Glomerular endothelial cell (primary cell): Measurements from ENCODE around the gene PPP6C. TPM values are rescaled to one million over a fixed set of nuclear protein-coding genes. Genes with fewer than 3 reads are reported as not detected.
"Not testable (repeated sequence)": the region's sequence is repeated elsewhere in the genome, so short reads cannot be mapped to it uniquely, and the experiment has no call there.

Experiments used
- DNase-seq: peaks from one replicate; pipeline ENCODE4 v3.0.0-alpha.2; 2011; ENCODE audit warnings: low read depth, low spot score; ENCODE audit errors: extremely low read depth
- total RNA-seq: library from RNA; depleted of rRNA; stranded (reverse); fragments of >200 nt; gene quantifications from 2 replicates; pipeline ENCODE4 v1.2.3, GENCODE V29; 2015

Gene PPP6C
- total RNA-seq, 1 donor from 2014 or later: 26.9 TPM

DNA sequence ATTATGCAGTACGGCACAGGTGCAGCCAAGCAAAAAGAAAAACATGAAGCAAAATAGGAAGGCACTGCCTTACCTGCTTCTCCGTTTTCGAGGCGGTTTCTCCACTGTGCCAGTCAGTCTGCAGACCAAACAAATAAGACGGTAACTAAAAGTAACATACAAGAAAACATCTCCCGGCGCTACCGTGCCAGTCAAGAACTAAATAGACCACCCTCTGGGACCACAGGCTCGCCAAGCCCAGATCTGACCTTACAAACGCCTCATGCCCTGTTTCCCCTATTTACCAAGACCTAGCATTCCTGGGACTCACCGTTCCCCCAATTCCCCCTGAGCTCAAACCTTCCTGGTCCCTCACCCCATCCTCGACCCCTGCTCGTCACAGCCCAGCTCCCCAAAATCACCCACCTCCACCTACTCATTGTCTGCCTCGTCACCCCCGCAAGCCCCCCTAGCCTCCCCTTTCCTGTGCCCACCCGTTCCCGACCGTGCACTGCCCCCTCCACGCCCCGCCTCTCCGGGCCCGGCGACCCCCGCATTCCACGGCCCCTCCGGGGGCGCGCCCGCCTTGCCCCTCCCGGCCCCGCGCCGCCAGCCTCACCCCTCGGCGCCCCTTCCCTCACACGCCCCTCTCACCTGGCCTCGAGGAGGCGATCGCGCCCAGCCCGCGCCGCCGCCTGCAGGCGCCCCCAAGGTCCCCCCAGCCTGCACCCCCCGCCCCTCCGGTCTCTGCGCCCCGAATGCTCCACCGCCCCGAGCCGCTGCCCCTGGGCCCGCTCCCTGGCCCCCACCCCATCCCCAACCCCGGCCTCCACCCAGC, 46.8 kb downstream of the PPP6C start:
- no peak for DNase-seq

DNA sequence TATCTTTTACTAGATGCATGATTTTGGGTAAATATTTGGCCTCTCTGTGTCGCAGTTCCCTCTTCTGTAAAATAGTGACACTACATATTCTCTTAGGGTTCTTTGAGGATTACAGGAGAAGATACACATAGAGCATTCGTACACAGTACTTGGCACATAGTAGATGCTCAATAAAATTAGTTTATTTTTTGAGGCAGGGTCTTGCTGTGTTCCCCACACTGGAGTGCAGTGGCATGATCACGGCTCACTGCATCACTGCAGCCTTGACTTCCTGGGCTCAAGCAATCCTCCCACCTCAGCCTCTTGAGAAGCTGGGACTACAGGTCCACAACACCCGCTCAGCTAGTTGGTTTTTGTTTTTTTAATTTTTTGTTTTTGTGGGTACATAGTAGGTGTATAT, 47.9 kb downstream of the PPP6C start:
- no peak for DNase-seq

GRCh38 chr9:125141251-125141650, 48.4 kb downstream of the PPP6C start:
- DNase-seq: no peak

GRCh38 chr9:125140576-125140975, 49.0 kb downstream of the PPP6C start:
- no peak for DNase-seq

DNA sequence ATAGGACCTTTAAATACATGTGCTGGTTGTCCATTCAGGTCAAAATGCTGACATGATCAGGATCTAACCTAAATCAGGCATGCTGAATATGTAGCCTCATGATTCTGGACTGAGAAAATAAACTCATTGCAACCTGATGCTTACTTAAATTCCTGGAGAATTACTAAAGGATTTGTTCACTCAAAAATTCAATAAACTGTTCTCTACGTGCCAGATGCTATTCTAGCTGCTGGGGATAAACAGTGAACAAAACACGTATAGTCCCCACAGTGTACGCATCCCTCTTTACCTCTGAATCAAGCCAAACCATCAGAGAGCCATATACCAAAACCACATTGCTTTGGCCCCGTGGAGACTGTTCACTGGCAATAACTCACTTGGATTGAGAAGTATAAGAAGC, 52.4 kb downstream of the PPP6C start:
- DNase-seq: no peak

DNA sequence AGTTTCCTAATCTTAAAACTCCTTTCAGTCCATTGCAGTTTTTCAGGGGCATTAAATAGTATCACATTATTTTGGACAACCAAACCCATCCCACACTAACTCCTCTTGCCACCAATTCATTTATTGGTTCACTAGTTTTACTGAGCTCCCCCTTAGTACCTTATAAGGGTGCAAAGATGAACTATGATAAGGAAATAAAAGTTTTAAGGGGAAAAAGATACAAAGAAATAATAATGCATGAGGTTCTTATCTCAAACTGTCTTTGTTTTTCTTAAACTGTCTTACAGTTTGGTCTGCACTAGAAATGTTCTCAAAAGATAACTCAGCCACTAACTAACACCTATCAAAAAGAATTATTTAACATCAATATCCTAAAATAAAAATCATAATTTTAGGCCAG, 54.6 kb downstream of the PPP6C start:
- no peak for DNase-seq

DNA sequence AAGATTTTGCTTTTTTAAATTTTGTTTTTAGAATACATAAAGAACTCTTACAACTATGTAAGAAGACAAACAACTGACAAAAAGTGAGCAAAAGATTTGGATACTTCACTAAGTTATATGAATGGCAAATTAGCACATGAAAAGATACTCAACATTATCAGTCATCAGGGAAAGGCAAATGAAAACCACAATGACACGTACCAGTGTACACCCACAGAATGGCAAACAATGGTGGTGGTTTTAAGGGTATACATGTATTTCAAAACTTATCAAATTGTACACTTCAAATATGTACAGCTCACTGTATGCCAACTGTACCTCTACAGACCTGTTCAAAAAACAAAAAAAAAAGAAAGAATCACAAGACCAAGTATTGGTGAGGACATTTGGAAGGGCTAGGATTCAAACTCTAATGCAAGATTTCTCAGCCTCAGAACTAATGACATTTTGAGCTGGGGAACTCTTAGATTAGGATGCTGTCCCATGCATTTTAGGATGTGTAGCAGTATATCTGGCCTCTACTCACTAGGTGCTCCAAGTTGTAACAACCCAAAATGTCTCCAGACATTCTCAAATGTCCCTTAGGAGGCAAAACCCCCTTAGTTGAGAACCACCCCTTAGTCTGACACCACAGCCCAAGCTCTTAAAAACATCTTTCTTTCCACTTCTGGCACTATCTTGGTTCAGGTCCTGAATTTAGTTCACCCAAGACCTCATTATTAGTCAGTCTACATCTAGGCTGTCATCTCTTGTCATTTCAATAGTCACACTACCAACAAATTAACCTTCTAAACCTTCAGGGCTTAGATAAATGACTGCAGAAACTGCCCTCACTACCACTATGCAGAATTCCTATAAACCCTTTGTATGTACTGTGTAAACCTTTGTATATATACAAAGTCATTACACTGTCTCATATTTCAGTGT, 55.9 kb downstream of the PPP6C start:
- no peak for DNase-seq

DNA sequence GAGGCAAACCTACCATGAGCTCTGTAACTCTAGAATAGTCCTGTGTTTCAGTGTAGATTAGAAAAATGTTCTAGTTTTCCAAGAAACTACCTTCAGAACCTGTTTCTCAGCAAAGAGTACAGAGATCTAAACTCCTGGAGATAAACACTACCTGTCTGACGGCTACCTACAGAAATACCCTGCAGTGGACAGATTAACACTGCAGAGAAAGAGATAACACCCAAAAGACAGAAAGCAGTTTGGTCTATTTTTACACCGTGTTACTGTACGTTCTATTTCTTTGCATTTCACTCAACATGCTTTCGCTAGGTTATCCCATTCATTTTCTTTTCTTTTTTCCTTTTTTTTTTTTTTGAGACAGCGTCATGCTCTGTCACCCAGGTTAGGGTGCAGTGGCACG, 57.8 kb downstream of the PPP6C start:
- no peak for DNase-seq

DNA sequence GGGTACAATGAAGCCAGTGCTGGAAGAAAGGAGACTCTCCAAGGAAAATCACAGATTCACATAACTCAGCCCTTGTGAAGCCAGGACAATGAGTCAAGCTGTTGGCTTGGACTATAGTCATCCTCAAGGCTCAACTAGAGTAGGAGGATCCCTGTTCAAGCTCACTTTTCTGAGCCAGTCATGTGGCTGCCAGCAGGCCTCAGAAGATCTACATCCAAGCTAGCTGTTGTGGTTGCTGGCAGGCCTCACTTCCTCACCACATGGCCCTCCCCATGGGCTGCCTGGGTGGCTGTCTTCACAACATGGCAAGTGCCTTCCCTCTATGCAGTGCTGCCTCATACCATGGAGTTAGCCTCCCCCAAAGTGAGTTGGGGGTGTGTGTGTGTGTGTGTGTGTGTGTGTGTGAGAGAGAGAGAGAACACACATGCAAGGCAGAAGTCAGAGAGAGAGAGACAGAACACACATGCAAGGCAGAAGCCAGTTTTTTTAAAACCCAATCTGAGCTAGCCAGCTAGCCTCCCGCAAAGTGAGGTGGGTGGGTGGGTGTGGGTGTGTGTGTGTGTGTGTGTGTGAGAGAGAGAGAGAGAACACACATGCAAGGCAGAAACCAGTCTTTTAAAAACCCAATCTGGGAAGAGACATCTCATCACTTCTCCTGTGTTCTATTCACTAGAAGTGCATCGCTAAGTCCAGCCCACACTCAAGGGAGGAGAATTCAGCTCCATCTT, 63.4 kb downstream of the PPP6C start:
- no peak for DNase-seq

- DNase-seq: no peak
Measured at GRCh38 chr9:125125523-125125922, 64.1 kb downstream of the PPP6C start.

- no peak for DNase-seq
Measured at GRCh38 chr9:125121146-125121545, 68.5 kb downstream of the PPP6C start.

- DNase-seq: no peak
Measured at GRCh38 chr9:125119643-125120286, 69.8 kb downstream of the PPP6C start.

DNA sequence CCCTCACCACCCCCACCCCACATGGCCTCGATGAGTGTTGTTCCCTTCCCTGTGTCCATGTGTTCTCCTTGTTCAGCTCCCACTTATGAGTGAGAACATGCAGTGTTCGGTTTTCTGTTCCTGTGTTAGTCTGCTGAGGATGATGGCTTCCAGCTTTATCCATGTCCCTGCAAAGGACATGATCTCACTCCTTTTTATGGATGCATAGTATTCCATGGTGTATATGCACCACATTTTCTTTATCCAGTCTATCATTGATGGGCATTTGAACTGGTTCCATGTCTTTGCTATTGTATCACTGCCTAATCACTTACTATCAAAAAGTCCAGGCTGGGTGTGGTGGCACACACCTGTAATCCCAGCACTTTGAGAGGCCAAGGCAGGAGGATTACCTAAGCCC, 70.9 kb downstream of the PPP6C start:
- not testable (repeated sequence) for DNase-seq

- DNase-seq: not testable (repeated sequence)
Measured at GRCh38 chr9:125114503-125114902, 75.1 kb downstream of the PPP6C start.

DNA sequence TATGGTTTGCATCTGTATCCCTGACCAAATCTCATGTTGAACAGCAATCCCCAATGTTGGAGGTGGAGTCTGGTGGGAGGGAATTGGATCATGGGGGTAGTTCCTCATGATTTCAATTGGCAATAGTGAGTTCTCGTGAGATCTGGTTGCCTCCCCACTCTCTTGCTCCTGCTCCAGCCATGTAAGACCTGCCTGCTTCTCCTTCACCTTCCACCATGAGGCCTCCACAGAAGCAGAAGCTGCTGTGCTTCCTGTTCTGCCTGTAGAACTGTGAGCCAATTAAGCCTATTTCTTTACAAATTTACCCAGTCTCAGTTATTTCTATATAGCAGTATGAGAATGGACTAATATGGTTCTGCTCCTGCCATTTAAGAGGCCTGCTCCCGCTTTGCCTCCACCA, 79.1 kb downstream of the PPP6C start:
- no peak for DNase-seq

GRCh38 chr9:125108541-125108940, 81.1 kb downstream of the PPP6C start:
- DNase-seq: not testable (repeated sequence)

- DNase-seq: no peak
Measured at GRCh38 chr9:125106285-125106893, 83.2 kb downstream of the PPP6C start.

GRCh38 chr9:125103770-125104460, 85.7 kb downstream of the PPP6C start:
- DNase-seq: no peak

DNA sequence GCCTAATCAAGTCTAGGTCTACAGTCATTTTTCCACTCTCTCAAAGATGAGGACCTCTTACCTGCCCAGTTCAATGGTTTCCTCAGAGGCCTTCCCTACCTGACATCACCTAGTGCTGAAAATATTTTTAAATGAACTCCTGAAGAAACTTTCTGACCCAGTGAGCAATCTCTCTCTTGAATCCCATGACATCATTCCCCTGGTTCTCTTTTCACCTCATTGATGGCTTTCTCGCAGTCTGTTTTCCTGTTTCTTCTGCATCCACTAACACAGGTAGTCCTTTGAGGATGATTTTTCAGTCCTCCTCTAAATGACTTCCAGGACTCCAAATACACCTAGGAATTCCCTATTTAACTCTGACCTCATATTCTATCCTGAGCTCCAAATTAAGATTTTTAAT, 86.6 kb downstream of the PPP6C start:
- no peak for DNase-seq

DNA sequence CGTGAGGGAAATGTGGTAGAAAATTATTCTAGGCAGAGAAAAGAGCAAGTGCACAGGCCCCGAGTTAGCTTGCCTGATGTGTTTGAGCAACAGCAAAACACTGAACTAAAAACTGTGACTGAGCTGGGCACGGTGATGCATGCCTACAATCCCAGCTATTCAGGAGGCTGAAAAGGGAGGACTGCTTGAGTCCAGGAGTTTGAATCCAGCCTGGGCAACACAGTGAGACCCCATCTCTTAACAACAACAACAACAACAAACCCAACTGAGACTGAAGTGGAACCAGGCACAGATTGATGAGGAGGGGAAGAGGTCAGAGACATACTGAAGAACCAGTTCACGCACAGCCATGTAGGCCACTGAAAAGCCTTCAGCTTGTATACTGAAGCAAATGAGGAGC, 88.8 kb downstream of the PPP6C start:
- DNase-seq: no peak
